Endothelial cell of umbilical vein (primary cell): Measurements from ENCODE around the gene ZNF17. TPM values are rescaled to one million over a fixed set of nuclear protein-coding genes. Genes with fewer than 3 reads are reported as not detected.

Experiments
- polyA plus RNA-seq, 4 experiments: library from polyadenylated mRNA; depleted of rRNA in 3 of 4; stranded (reverse) in 3 of 4; unstranded in 1 of 4; fragments of >200 nt; gene quantifications; 2 replicates each; pipeline versions ENCODE4 v1.2.1 to v1.2.3, GENCODE V29; 2011 to 2012; ENCODE audit warnings: missing spikeins in 1 of 4
- small RNA-seq: library from RNA; depleted of rRNA; stranded (forward); fragments of <200 nt; gene quantifications from one replicate; pipeline ENCODE3, GENCODE V24; 2012; ENCODE audit warnings: low replicate concordance, low read depth; ENCODE audit not compliant: insufficient read depth, insufficient read length
- total RNA-seq: library from RNA; stranded (reverse); gene quantifications from 2 replicates; pipeline ENCODE4 v1.2.3, GENCODE V29; 2021

The ZNF17 gene
- total and polyA plus RNA-seq, 2 donors (not counting 3 experiments of a cell fraction or from before 2014, with no cell fraction given) = 2.4 to 6.4 TPM

Small RNA genes lying within 50 kb of the gene (small RNA-seq; reads per million reads assigned to genes)
- gene VN1R107P = not detected

Other genes with a start within 250 kb of the ZNF17 start
- not detected in 2 replicates for gene DUXA, start 243.7 kb upstream of the ZNF17 start, total RNA-seq
- not detected in 2 replicates for gene DUXA, start 243.7 kb upstream of the ZNF17 start, polyA plus RNA-seq
- gene ZNF264, start 219.7 kb upstream of the ZNF17 start, total RNA-seq = 18.2 and 20.5 TPM in 2 replicates
- 3.9 and 4.4 TPM in 2 replicates for gene ZNF264, start 219.7 kb upstream of the ZNF17 start, polyA plus RNA-seq
- 0.82 and 1.7 TPM in 2 replicates for gene AURKC, start 180.1 kb upstream of the ZNF17 start, total RNA-seq
- 0.55 and 0.68 TPM in 2 replicates for gene AURKC, start 180.1 kb upstream of the ZNF17 start, polyA plus RNA-seq
- 8.6 and 8.7 TPM in 2 replicates for gene ZNF805, start 170.5 kb upstream of the ZNF17 start, total RNA-seq
- gene ZNF805, start 170.5 kb upstream of the ZNF17 start, polyA plus RNA-seq = 1.6 TPM in 2 replicates
- 26.9 and 29.3 TPM in 2 replicates for gene ZNF460, start 130.7 kb upstream of the ZNF17 start, total RNA-seq
- 4.1 and 4.5 TPM in 2 replicates for gene ZNF460, start 130.7 kb upstream of the ZNF17 start, polyA plus RNA-seq
- gene ZNF543, start 90.7 kb upstream of the ZNF17 start, total RNA-seq = 4.5 and 5.3 TPM in 2 replicates
- gene ZNF543, start 90.7 kb upstream of the ZNF17 start, polyA plus RNA-seq = 1.1 TPM in 2 replicates
- 5.3 and 5.6 TPM in 2 replicates for gene ZNF304, start 59.9 kb upstream of the ZNF17 start, total RNA-seq
- gene ZNF304, start 59.9 kb upstream of the ZNF17 start, polyA plus RNA-seq = 2.4 and 2.5 TPM in 2 replicates
- gene TRAPPC2B, start 47.6 kb upstream of the ZNF17 start, total RNA-seq = 6.3 and 7.5 TPM in 2 replicates
- gene TRAPPC2B, start 47.6 kb upstream of the ZNF17 start, polyA plus RNA-seq = 21.1 and 24.3 TPM in 2 replicates
- 2.7 and 3.2 TPM in 2 replicates for gene ZNF547, start 47.6 kb upstream of the ZNF17 start, total RNA-seq
- 1.9 and 3.1 TPM in 2 replicates for gene ZNF547, start 47.6 kb upstream of the ZNF17 start, polyA plus RNA-seq
- 7.8 and 8.8 TPM in 2 replicates for gene ZNF548, start 21.3 kb upstream of the ZNF17 start, total RNA-seq
- gene ZNF548, start 21.3 kb upstream of the ZNF17 start, polyA plus RNA-seq = 7.5 and 7.7 TPM in 2 replicates
- gene ZNF749, start 24.2 kb downstream of the ZNF17 start, total RNA-seq = 8.9 and 11.5 TPM in 2 replicates
- gene ZNF749, start 24.2 kb downstream of the ZNF17 start, polyA plus RNA-seq = 8.5 and 8.8 TPM in 2 replicates
- gene VN1R1, start 46.0 kb downstream of the ZNF17 start, total RNA-seq = 0.23 and 0.38 TPM in 2 replicates
- gene VN1R1, start 46.0 kb downstream of the ZNF17 start, polyA plus RNA-seq = 0.08 and 0.14 TPM in 2 replicates
- 6.4 and 7.0 TPM in 2 replicates for gene ZNF772, start 66.4 kb downstream of the ZNF17 start, total RNA-seq
- 1.5 and 3.1 TPM in 2 replicates for gene ZNF772, start 66.4 kb downstream of the ZNF17 start, polyA plus RNA-seq
- 6.3 and 7.2 TPM in 2 replicates for gene ZNF419, start 76.6 kb downstream of the ZNF17 start, total RNA-seq
- 5.1 and 6.4 TPM in 2 replicates for gene ZNF419, start 76.6 kb downstream of the ZNF17 start, polyA plus RNA-seq
- gene ZNF773, start 88.8 kb downstream of the ZNF17 start, total RNA-seq = 4.3 and 5.5 TPM in 2 replicates
- gene ZNF773, start 88.8 kb downstream of the ZNF17 start, polyA plus RNA-seq = 4.0 and 5.1 TPM in 2 replicates
- 3.1 and 3.5 TPM in 2 replicates for gene ZNF549, start 116.2 kb downstream of the ZNF17 start, total RNA-seq
- 1.1 and 1.4 TPM in 2 replicates for gene ZNF549, start 116.2 kb downstream of the ZNF17 start, polyA plus RNA-seq
- gene ZNF550, start 148.7 kb downstream of the ZNF17 start, total RNA-seq = 4.8 and 8.4 TPM in 2 replicates
- 2.0 and 2.5 TPM in 2 replicates for gene ZNF550, start 148.7 kb downstream of the ZNF17 start, polyA plus RNA-seq
- 3.8 and 4.2 TPM in 2 replicates for gene ZNF416, start 167.8 kb downstream of the ZNF17 start, total RNA-seq
- gene ZNF416, start 167.8 kb downstream of the ZNF17 start, polyA plus RNA-seq = 1.4 and 1.5 TPM in 2 replicates
- gene ZIK1, start 173.0 kb downstream of the ZNF17 start, total RNA-seq = 1.3 and 2.4 TPM in 2 replicates
- gene ZIK1, start 173.0 kb downstream of the ZNF17 start, polyA plus RNA-seq = 0.79 and 0.99 TPM in 2 replicates
- gene ZNF530, start 188.7 kb downstream of the ZNF17 start, total RNA-seq = 4.0 TPM in 2 replicates
- 1.5 and 1.7 TPM in 2 replicates for gene ZNF530, start 188.7 kb downstream of the ZNF17 start, polyA plus RNA-seq
- 11.1 and 12.3 TPM in 2 replicates for gene ZNF134, start 203.1 kb downstream of the ZNF17 start, total RNA-seq
- 3.5 and 6.4 TPM in 2 replicates for gene ZNF134, start 203.1 kb downstream of the ZNF17 start, polyA plus RNA-seq
- 8.6 and 9.4 TPM in 2 replicates for gene ZNF211, start 222.0 kb downstream of the ZNF17 start, total RNA-seq
- 4.7 and 6.3 TPM in 2 replicates for gene ZNF211, start 222.0 kb downstream of the ZNF17 start, polyA plus RNA-seq